ENCODE results near the gene KCNMA1. TPM values are rescaled to one million over a fixed set of nuclear protein-coding genes. Genes with fewer than 3 reads are reported as not detected.

KCNMA1 gene
- total RNA-seq, 1 donor from 2014 or later, result 95.5 TPM

DNA sequence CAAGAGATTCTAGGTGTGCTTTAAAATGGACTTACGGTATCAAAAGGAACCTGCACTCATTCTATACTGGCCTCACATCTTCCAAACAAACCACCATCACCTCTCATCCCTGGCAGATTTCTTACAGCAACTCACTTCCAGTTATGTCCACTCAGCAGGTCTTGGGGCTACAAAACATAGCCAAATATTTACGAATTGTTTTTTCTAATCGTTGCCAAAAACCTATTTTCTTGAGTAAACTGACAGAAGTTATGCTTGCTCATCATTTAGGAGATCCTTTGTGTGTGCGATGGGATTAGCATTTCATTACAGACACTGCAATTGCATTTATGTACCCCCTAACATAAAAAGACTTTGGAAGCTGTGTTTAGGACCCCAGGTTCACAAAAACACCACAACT lies 2.7 kb downstream of the KCNMA1 start:
- no peaks in the 10 kb centered on the region for H3K36me3 Mint-ChIP-seq (ENCODE audit: unreplicated experiment)
- no peaks in the 10 kb centered on the region for H3K9me3 Mint-ChIP-seq (ENCODE audit: unreplicated experiment)
- DNase-seq (ENCODE audit: extremely low spot score, unreplicated experiment), result no peak
- H3K27ac Mint-ChIP-seq (ENCODE audit: unreplicated experiment), result peak overlapping the region; percentile 84
- TF ChIP-seq, protein P1, sequence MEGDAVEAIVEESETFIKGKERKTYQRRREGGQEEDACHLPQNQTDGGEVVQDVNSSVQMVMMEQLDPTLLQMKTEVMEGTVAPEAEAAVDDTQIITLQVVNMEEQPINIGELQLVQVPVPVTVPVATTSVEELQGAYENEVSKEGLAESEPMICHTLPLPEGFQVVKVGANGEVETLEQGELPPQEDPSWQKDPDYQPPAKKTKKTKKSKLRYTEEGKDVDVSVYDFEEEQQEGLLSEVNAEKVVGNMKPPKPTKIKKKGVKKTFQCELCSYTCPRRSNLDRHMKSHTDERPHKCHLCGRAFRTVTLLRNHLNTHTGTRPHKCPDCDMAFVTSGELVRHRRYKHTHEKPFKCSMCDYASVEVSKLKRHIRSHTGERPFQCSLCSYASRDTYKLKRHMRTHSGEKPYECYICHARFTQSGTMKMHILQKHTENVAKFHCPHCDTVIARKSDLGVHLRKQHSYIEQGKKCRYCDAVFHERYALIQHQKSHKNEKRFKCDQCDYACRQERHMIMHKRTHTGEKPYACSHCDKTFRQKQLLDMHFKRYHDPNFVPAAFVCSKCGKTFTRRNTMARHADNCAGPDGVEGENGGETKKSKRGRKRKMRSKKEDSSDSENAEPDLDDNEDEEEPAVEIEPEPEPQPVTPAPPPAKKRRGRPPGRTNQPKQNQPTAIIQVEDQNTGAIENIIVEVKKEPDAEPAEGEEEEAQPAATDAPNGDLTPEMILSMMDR (IDR thresholded peaks at IDR 0.05), result no peak
- H3K4me1 Mint-ChIP-seq (ENCODE audit: unreplicated experiment), result peaks cover 76% of the 10 kb centered on the region
- no peaks in the 10 kb centered on the region for H3K27me3 Mint-ChIP-seq (ENCODE audit: unreplicated experiment)
- peak overlapping the region; percentile 99 for H3K4me3 Mint-ChIP-seq (ENCODE audit: unreplicated experiment)

DNA sequence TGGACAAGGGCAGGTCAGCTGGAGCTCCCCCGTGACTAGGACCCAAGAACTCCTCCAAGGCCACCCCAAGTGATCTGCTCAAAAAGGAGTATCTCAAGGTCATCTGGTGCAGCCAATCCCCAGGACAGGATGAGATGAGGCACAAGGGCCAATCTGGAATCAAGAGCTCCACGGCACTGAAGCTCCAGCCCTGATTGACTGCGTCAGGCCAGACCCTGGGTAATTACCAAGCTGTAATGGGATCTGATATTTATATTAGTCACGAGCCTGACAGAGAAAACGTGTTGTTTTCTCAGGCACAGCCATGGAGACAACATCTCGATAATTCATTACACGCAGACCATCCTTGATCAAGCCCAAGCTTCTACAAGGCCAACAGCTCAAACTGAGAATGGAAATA lies 4.2 kb downstream of the KCNMA1 start:
- Mint-ChIP-seq H3K27ac (ENCODE audit: unreplicated experiment) (peak overlapping the region; percentile 84), H3K27me3 (ENCODE audit: unreplicated experiment) (no peaks in the 10 kb centered on the region), H3K4me1 (ENCODE audit: unreplicated experiment) (peaks cover 82% of the 10 kb centered on the region), H3K36me3 (ENCODE audit: unreplicated experiment) (no peaks in the 10 kb centered on the region), H3K9me3 (ENCODE audit: unreplicated experiment) (no peaks in the 10 kb centered on the region), H3K4me3 (ENCODE audit: unreplicated experiment) (peak overlapping the region; percentile 99)
- DNase-seq (ENCODE audit: extremely low spot score, unreplicated experiment), result no peak
- TF ChIP-seq, protein P1 (IDR thresholded peaks at IDR 0.05), result no peak

DNA sequence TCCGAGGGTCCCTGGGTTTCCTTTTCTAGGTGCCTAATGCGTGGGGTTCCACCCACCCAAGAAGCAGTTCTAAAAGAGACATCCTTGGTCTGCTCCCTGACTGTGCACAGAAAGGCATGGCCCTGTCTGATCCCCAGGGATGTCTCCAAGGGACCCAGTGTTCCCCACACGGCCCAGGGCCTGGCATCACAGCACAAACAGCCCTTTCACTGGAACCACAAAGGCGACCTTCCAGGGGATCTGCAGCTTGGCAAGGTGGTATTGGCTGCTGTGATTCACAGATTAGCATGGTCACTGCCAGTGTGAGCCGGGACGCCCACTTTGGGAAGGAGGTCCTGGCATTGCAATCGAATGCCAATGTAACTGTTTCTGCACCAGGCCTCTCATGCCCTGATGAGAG lies 6.4 kb downstream of the KCNMA1 start:
- TF ChIP-seq, protein P1 (IDR thresholded peaks at IDR 0.05), result no peak
- Mint-ChIP-seq H3K36me3 (ENCODE audit: unreplicated experiment) (no peaks in the 10 kb centered on the region), H3K27ac (ENCODE audit: unreplicated experiment) (no peak overlapping the region), H3K4me1 (ENCODE audit: unreplicated experiment) (peaks cover 92% of the 10 kb centered on the region), H3K27me3 (ENCODE audit: unreplicated experiment) (no peaks in the 10 kb centered on the region), H3K9me3 (ENCODE audit: unreplicated experiment) (no peaks in the 10 kb centered on the region), H3K4me3 (ENCODE audit: unreplicated experiment) (no peak overlapping the region)
- no peak for DNase-seq (ENCODE audit: extremely low spot score, unreplicated experiment)

DNA sequence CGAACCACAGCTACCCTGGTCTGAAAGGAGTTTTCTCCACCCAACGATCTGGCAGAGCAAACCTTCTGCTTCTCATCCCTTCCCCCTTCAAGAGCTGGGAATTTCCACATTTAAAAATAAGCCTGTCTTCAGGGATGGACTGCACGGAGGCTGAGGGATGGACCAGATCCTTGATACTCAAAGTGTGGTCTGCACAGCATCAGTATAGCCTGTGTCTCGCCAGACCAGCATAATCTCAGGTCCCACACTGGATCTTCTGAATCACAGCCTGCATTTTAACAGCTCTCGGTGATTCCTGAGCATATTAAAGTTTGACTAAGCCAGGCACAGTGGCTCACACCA lies 7.1 kb downstream of the KCNMA1 start:
- H3K36me3 Mint-ChIP-seq (ENCODE audit: unreplicated experiment), result no peaks in the 10 kb centered on the region
- TF ChIP-seq, protein P1 (IDR thresholded peaks at IDR 0.05), result no peak
- H3K9me3 Mint-ChIP-seq (ENCODE audit: unreplicated experiment), result no peaks in the 10 kb centered on the region
- no peaks in the 10 kb centered on the region for H3K27me3 Mint-ChIP-seq (ENCODE audit: unreplicated experiment)
- peak overlapping the region; percentile 94 for H3K27ac Mint-ChIP-seq (ENCODE audit: unreplicated experiment)
- peaks cover 91% of the 10 kb centered on the region for H3K4me1 Mint-ChIP-seq (ENCODE audit: unreplicated experiment)
- DNase-seq (ENCODE audit: extremely low spot score, unreplicated experiment), result no peak
- H3K4me3 Mint-ChIP-seq (ENCODE audit: unreplicated experiment), result peak overlapping the region; percentile 45

DNA sequence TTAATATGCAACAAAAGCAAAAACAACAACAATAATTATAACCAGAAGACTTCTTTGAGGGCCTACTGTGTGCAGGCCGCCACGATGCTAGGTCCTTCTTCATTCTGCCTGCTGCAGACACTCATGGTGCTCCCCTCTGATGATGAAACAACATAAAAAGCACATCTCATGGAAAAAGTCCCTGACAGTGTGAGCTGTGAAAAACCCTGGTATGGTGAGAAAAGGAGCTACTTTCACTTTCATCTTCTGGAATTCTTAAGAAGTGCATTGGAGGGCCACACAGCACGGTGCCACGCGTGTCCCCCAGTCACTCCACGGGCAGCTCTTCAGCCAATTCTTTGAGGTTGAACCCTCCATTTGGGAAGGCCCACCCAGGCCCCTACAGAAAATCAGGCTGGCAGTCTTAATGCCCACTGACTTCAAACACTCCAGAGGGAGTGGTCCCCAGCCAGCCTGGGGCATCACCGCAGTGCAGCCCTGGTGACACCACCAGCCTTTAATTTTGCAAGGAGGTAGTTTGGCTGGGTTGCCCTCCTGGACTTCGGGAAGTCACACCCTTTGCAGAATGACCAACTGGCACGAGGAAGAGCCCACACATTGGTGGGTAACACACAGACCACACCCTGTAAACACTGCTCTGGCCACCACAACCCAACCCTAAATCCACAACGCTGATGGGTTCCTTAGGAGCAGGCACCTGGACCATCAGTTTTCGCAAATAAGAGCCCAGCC lies 7.7 kb downstream of the KCNMA1 start:
- Mint-ChIP-seq H3K27ac (ENCODE audit: unreplicated experiment) (peak overlapping the region; percentile 94), H3K36me3 (ENCODE audit: unreplicated experiment) (no peaks in the 10 kb centered on the region)

More for the DNA sequence above, 7.7 kb downstream of the KCNMA1 start:
- no peaks in the 10 kb centered on the region for H3K9me3 Mint-ChIP-seq (ENCODE audit: unreplicated experiment)
- peak overlapping the region; percentile 45 for H3K4me3 Mint-ChIP-seq (ENCODE audit: unreplicated experiment)
- H3K4me1 Mint-ChIP-seq (ENCODE audit: unreplicated experiment), result peaks cover 91% of the 10 kb centered on the region
- H3K27me3 Mint-ChIP-seq (ENCODE audit: unreplicated experiment), result no peaks in the 10 kb centered on the region
- TF ChIP-seq, protein P1 (IDR thresholded peaks at IDR 0.05), result no peak
- DNase-seq (ENCODE audit: extremely low spot score, unreplicated experiment), result no peak

Measured in osteocyte (in vitro differentiated cells).